IPS-11a (cell line): ENCODE data around the gene BRIX1.

Source experiments
- H3K4me3 ChIP-seq: one replicate; pipeline ENCODE4 v1.5.1; 2013; ENCODE audit warnings: low read depth, low read length, control low read depth

Gene BRIX1

GRCh38 chr5:34915139-34915855 lies at the start of gene BRIX1, which contains the start of gene RAD1:
BRIX1 (plus strand) TSS chr5:34915711; CDS start chr5:34915739, 28 bp downstream.
RAD1 (minus strand) TSS chr5:34915504; CDS start chr5:34914892, 612 bp downstream.
- H3K4me3 ChIP-seq: peak within 1 kb of the TSS; percentile 100

GRCh38 chr5:34866989-34867471 lies 48.5 kb upstream of the BRIX1 start:
- H3K4me3 ChIP-seq: no peak overlapping the region

GRCh38 chr5:34867660-34868059 lies 47.9 kb upstream of the BRIX1 start:
- H3K4me3 ChIP-seq: no peak overlapping the region

GRCh38 chr5:34868791-34869190 lies 46.7 kb upstream of the BRIX1 start:
- no peak overlapping the region for H3K4me3 ChIP-seq

- no peak overlapping the region for H3K4me3 ChIP-seq
These were observed 46.3 kb upstream of the BRIX1 start for GRCh38 chr5:34869256-34869655.

- H3K4me3 ChIP-seq: no peak overlapping the region
These were observed 45.1 kb upstream of the BRIX1 start for GRCh38 chr5:34870382-34870781.

- H3K4me3 ChIP-seq: no peak overlapping the region
These were observed 39.2 kb upstream of the BRIX1 start for GRCh38 chr5:34876275-34876674.

GRCh38 chr5:34881246-34881645 lies 34.3 kb upstream of the BRIX1 start:
- no peak overlapping the region for H3K4me3 ChIP-seq

- H3K4me3 ChIP-seq: no peak overlapping the region
These were observed 29.0 kb upstream of the BRIX1 start for GRCh38 chr5:34886392-34887119.

GRCh38 chr5:34889394-34889793 lies 26.1 kb upstream of the BRIX1 start:
- H3K4me3 ChIP-seq: no peak overlapping the region

- H3K4me3 ChIP-seq: no peak overlapping the region
These were observed 23.5 kb upstream of the BRIX1 start for GRCh38 chr5:34891981-34892380.

GRCh38 chr5:34892414-34892813 lies 23.1 kb upstream of the BRIX1 start:
- no peak overlapping the region for H3K4me3 ChIP-seq

- no peak overlapping the region for H3K4me3 ChIP-seq
These were observed 20.8 kb upstream of the BRIX1 start for GRCh38 chr5:34894716-34895115.

GRCh38 chr5:34895641-34896419 lies 19.7 kb upstream of the BRIX1 start:
- H3K4me3 ChIP-seq: no peak overlapping the region

GRCh38 chr5:34897646-34898045 lies 17.9 kb upstream of the BRIX1 start:
- H3K4me3 ChIP-seq: no peak overlapping the region

GRCh38 chr5:34898258-34898895 lies 17.1 kb upstream of the BRIX1 start:
- H3K4me3 ChIP-seq: no peak overlapping the region

- H3K4me3 ChIP-seq: no peak overlapping the region
These were observed 16.4 kb upstream of the BRIX1 start for GRCh38 chr5:34899066-34899465.

GRCh38 chr5:34900652-34901051 lies 14.9 kb upstream of the BRIX1 start:
- H3K4me3 ChIP-seq: no peak overlapping the region

- no peak overlapping the region for H3K4me3 ChIP-seq
These were observed 12.3 kb upstream of the BRIX1 start for GRCh38 chr5:34903260-34903659.

GRCh38 chr5:34905564-34905963 lies 9.9 kb upstream of the BRIX1 start:
- H3K4me3 ChIP-seq: no peak overlapping the region

- H3K4me3 ChIP-seq: no peak overlapping the region
These were observed 2.4 kb upstream of the BRIX1 start for GRCh38 chr5:34913072-34913471.
